Measurements from ENCODE around the gene NRIP1. TPM values are rescaled to one million over a fixed set of nuclear protein-coding genes. Genes with fewer than 3 reads are reported as not detected.

Gene NRIP1
- total RNA-seq, 1 donor from 2014 or later: 59.1 TPM

GRCh38 chr21:15011967-15012366 is 52.8 kb downstream of the NRIP1 start:
- Histone ChIP-seq H3K27me3 (peaks cover 18% of the 10 kb centered on the region), H3K4me3 (no peak overlapping the region), H3K27ac (no peak overlapping the region), H3K9ac (no peak overlapping the region), H3K79me2 (ENCODE audit: low read depth) (peaks cover 55% of the 10 kb centered on the region), H3K36me3 (no peaks in the 10 kb centered on the region), H3K9me3 (ENCODE audit: low read depth) (no peaks in the 10 kb centered on the region), H3F3A (ENCODE audit: low read depth) (no peaks in the 10 kb centered on the region), H3K4me2 (no peak overlapping the region), H3K4me1 (no peaks in the 10 kb centered on the region), H4K20me1 (ENCODE audit: low read depth) (peaks cover 77% of the 10 kb centered on the region), H2AFZ (replicated peaks) (no peak overlapping the region)
- Mint-ChIP-seq H3K4me3 (no peak overlapping the region), H3K4me1 (peaks cover 13% of the 10 kb centered on the region), H3K27ac (no peak overlapping the region), H3K36me3 (peaks cover 63% of the 10 kb centered on the region), H3K27me3 (ENCODE audit: insufficient read depth, low read depth) (no peaks in the 10 kb centered on the region), H3K9me3 (peaks cover 32% of the 10 kb centered on the region)
- DNase-seq (ENCODE audit: low spot score): no peak
- TF ChIP-seq EZH2phosphoT487 (IDR thresholded peaks at IDR 0.05) (no peak), EZH2 (IDR thresholded peaks at IDR 0.05) (no peak), CTCF (IDR thresholded peaks at IDR 0.05) (no peak)

GRCh38 chr21:15010645-15011044 is 54.2 kb downstream of the NRIP1 start:
- Mint-ChIP-seq H3K4me1 (peaks cover 26% of the 10 kb centered on the region), H3K9me3 (peaks cover 32% of the 10 kb centered on the region), H3K4me3 (no peak overlapping the region), H3K27me3 (ENCODE audit: insufficient read depth, low read depth) (no peaks in the 10 kb centered on the region), H3K36me3 (peaks cover 59% of the 10 kb centered on the region), H3K27ac (no peak overlapping the region)
- Histone ChIP-seq H3K9me3 (ENCODE audit: low read depth) (no peaks in the 10 kb centered on the region), H3K27me3 (peaks cover 32% of the 10 kb centered on the region), H3F3A (ENCODE audit: low read depth) (no peaks in the 10 kb centered on the region), H3K79me2 (ENCODE audit: low read depth) (peaks cover 56% of the 10 kb centered on the region), H2AFZ (replicated peaks) (no peak overlapping the region), H3K4me2 (no peak overlapping the region), H3K27ac (no peak overlapping the region), H3K4me1 (peaks cover 8% of the 10 kb centered on the region), H4K20me1 (ENCODE audit: low read depth) (peaks cover 77% of the 10 kb centered on the region), H3K9ac (no peak overlapping the region), H3K36me3 (no peaks in the 10 kb centered on the region), H3K4me3 (no peak overlapping the region)
- no peak for DNase-seq (ENCODE audit: low spot score)
- TF ChIP-seq CTCF (IDR thresholded peaks at IDR 0.05) (no peak), EZH2phosphoT487 (IDR thresholded peaks at IDR 0.05) (no peak), EZH2 (IDR thresholded peaks at IDR 0.05) (no peak)

GRCh38 chr21:15009837-15010363 is 54.9 kb downstream of the NRIP1 start:
- Histone ChIP-seq H3K27me3 (peaks cover 39% of the 10 kb centered on the region), H3K9ac (no peak overlapping the region), H3K4me2 (no peak overlapping the region), H4K20me1 (ENCODE audit: low read depth) (peaks cover 78% of the 10 kb centered on the region), H3K9me3 (ENCODE audit: low read depth) (no peaks in the 10 kb centered on the region), H3F3A (ENCODE audit: low read depth) (no peaks in the 10 kb centered on the region), H3K4me3 (no peak overlapping the region), H3K27ac (no peak overlapping the region), H2AFZ (replicated peaks) (no peak overlapping the region), H3K4me1 (peaks cover 11% of the 10 kb centered on the region), H3K79me2 (ENCODE audit: low read depth) (peaks cover 55% of the 10 kb centered on the region), H3K36me3 (no peaks in the 10 kb centered on the region)
- H3K4me3 Mint-ChIP-seq: no peak overlapping the region
- peaks cover 55% of the 10 kb centered on the region for H3K36me3 Mint-ChIP-seq
- H3K27me3 Mint-ChIP-seq (ENCODE audit: insufficient read depth, low read depth): no peaks in the 10 kb centered on the region
- H3K27ac Mint-ChIP-seq: no peak overlapping the region
- TF ChIP-seq CTCF (IDR thresholded peaks at IDR 0.05) (no peak), EZH2 (IDR thresholded peaks at IDR 0.05) (no peak), EZH2phosphoT487 (IDR thresholded peaks at IDR 0.05) (no peak)
- no peak for DNase-seq (ENCODE audit: low spot score)
- H3K9me3 Mint-ChIP-seq: peaks cover 31% of the 10 kb centered on the region
- H3K4me1 Mint-ChIP-seq: peaks cover 34% of the 10 kb centered on the region
